Panc1 (cell line): ENCODE results near the gene NBR1.

Source experiments
- POLR2AphosphoS5 ChIP-seq: IDR thresholded peaks from 2 replicates; pipeline ENCODE4 v1.6.1; 2012; ENCODE audit warnings: mild to moderate bottlenecking, low read depth, low read length, moderate library complexity
- SIN3A ChIP-seq: IDR thresholded peaks from 2 replicates; pipeline ENCODE4 v1.6.1; 2012; ENCODE audit warnings: low read depth, mild to moderate bottlenecking, low read length, moderate library complexity, borderline replicate concordance; ENCODE audit not compliant: insufficient read depth
- TCF7L2 ChIP-seq: IDR thresholded peaks from 2 replicates; pipeline ENCODE4 v1.6.1; 2011; ENCODE audit warnings: mild to moderate bottlenecking, low read depth, low read length, inconsistent platforms
- TF ChIP-seq, protein P1 (sequence below): fragments of 450-650 bp; IDR thresholded peaks from 2 replicates; pipeline ENCODE4 v1.5.1; 2017; ENCODE audit warnings: mild to moderate bottlenecking
- TF ChIP-seq, protein P2 (sequence below), 2 experiments: IDR thresholded peaks; 2 replicates each; pipeline ENCODE4 v1.6.1; 2011 to 2012; ENCODE audit warnings: low read depth in 2 of 2, control low read depth in 1 of 2, low read length in 1 of 2, mild to moderate bottlenecking in 1 of 2, moderate library complexity in 1 of 2; ENCODE audit not compliant: insufficient read depth in 1 of 2

DNA sequence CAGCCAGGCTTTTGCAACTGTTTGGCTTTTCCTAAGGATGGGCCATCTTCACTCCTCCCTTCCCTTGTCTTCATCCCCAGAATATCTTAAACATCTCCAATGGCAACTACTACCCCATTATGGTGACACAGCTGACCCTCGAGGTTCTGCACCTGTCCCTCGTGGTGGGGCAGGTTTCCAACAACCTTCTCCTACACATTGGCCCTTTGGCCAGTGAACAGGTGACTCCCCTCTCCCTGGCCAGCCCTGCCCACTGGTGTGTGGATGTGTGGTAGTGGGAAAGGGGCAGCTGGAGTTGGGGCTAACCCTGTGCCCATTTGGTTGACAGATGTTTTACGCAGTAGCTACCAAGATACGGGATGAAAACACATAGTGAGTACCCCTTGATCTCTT lies 45.4 kb downstream of the NBR1 start:
- TF ChIP-seq, protein P1, sequence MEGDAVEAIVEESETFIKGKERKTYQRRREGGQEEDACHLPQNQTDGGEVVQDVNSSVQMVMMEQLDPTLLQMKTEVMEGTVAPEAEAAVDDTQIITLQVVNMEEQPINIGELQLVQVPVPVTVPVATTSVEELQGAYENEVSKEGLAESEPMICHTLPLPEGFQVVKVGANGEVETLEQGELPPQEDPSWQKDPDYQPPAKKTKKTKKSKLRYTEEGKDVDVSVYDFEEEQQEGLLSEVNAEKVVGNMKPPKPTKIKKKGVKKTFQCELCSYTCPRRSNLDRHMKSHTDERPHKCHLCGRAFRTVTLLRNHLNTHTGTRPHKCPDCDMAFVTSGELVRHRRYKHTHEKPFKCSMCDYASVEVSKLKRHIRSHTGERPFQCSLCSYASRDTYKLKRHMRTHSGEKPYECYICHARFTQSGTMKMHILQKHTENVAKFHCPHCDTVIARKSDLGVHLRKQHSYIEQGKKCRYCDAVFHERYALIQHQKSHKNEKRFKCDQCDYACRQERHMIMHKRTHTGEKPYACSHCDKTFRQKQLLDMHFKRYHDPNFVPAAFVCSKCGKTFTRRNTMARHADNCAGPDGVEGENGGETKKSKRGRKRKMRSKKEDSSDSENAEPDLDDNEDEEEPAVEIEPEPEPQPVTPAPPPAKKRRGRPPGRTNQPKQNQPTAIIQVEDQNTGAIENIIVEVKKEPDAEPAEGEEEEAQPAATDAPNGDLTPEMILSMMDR, result no peak
- no peak for TF ChIP-seq POLR2AphosphoS5
- no peak for TF ChIP-seq SIN3A
- TF ChIP-seq, protein P2, sequence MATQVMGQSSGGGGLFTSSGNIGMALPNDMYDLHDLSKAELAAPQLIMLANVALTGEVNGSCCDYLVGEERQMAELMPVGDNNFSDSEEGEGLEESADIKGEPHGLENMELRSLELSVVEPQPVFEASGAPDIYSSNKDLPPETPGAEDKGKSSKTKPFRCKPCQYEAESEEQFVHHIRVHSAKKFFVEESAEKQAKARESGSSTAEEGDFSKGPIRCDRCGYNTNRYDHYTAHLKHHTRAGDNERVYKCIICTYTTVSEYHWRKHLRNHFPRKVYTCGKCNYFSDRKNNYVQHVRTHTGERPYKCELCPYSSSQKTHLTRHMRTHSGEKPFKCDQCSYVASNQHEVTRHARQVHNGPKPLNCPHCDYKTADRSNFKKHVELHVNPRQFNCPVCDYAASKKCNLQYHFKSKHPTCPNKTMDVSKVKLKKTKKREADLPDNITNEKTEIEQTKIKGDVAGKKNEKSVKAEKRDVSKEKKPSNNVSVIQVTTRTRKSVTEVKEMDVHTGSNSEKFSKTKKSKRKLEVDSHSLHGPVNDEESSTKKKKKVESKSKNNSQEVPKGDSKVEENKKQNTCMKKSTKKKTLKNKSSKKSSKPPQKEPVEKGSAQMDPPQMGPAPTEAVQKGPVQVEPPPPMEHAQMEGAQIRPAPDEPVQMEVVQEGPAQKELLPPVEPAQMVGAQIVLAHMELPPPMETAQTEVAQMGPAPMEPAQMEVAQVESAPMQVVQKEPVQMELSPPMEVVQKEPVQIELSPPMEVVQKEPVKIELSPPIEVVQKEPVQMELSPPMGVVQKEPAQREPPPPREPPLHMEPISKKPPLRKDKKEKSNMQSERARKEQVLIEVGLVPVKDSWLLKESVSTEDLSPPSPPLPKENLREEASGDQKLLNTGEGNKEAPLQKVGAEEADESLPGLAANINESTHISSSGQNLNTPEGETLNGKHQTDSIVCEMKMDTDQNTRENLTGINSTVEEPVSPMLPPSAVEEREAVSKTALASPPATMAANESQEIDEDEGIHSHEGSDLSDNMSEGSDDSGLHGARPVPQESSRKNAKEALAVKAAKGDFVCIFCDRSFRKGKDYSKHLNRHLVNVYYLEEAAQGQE (IDR thresholded peaks at IDR 0.05; ENCODE audit: insufficient read depth in 1 of 2, low read depth in 2 of 2, low read length in 1 of 2), result no peak
- TF ChIP-seq TCF7L2, result no peak
